NB4 (cell line): ENCODE results near the gene CLEC7A.

Experiments
- CTCF ChIP-seq: IDR thresholded peaks from one replicate; pipeline ENCODE4 v1.5.1; 2012; ENCODE audit warnings: low read depth, low read length
- MYC ChIP-seq: IDR thresholded peaks from 2 replicates; pipeline ENCODE4 v1.6.1; 2011; ENCODE audit warnings: low read depth, low read length
- POLR2A ChIP-seq: IDR thresholded peaks from 2 replicates; pipeline ENCODE4 v1.6.1; 2011; ENCODE audit warnings: mild to moderate bottlenecking; ENCODE audit not compliant: insufficient read length; ENCODE audit errors: extremely low read depth
- TF ChIP-seq, protein P1 (sequence below): IDR thresholded peaks from 2 replicates; pipeline ENCODE4 v1.6.1; 2011; ENCODE audit warnings: low read depth, low read length

DNA sequence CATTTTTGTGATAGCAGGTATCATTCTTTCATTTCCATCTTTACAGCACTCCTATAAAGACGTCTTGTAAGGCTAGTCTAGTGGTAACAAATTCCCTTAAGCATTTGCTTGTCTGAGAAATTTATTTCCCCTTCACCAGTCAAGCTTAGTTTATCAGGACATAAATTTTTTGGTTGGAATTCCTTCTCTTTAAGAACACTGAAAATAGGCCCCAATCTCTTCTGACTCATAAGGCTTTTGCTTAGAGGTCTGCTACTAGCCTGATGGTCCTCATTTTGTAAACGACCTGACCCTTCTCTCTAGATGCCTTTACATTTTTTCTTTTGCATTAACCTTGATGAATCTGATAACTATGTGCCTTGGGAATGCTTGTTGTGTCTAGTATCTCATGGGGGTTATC is 21.6 kb upstream of the CLEC7A start:
- TF ChIP-seq CTCF (no peak), POLR2A (no peak), MYC (no peak)
- TF ChIP-seq, protein P1, sequence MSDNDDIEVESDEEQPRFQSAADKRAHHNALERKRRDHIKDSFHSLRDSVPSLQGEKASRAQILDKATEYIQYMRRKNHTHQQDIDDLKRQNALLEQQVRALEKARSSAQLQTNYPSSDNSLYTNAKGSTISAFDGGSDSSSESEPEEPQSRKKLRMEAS, result no peak
